NOMO-1 treated with dmso at 0.1 percent for 144 hours (cell line): ENCODE data around the gene ROR2.
"Not testable (repeated sequence)": the region's sequence is repeated elsewhere in the genome, so short reads cannot be mapped to it uniquely, and the experiment has no call there.

ENCODE experiments used
- DNase-seq: peaks from one replicate; lab custom pipeline; 2025; ENCODE audit not compliant: unreplicated experiment; lab: John Stamatoyannopoulos, UW

Gene ROR2

GRCh38 chr9:91541734-91542133, 408.3 kb downstream of the ROR2 start:
- no peak for DNase-seq

GRCh38 chr9:91540506-91540905, 409.5 kb downstream of the ROR2 start:
- DNase-seq, result not testable (repeated sequence)

- no peak for DNase-seq
These were observed 413.8 kb downstream of the ROR2 start for GRCh38 chr9:91536211-91536691.

- DNase-seq, result no peak
These were observed 415.7 kb downstream of the ROR2 start for GRCh38 chr9:91534374-91534773.

- DNase-seq, result no peak
These were observed 416.6 kb downstream of the ROR2 start for GRCh38 chr9:91533382-91533781.

GRCh38 chr9:91532325-91532724, 417.7 kb downstream of the ROR2 start:
- no peak for DNase-seq

- no peak for DNase-seq
These were observed 419.2 kb downstream of the ROR2 start for GRCh38 chr9:91530829-91531228.

- no peak for DNase-seq
These were observed 427.5 kb downstream of the ROR2 start for GRCh38 chr9:91522481-91522880.

GRCh38 chr9:91519520-91520277, 430.3 kb downstream of the ROR2 start:
- DNase-seq, result no peak

- DNase-seq, result no peak
These were observed 431.6 kb downstream of the ROR2 start for GRCh38 chr9:91518462-91518861.

GRCh38 chr9:91517801-91518200, 432.2 kb downstream of the ROR2 start:
- DNase-seq, result no peak

- not testable (repeated sequence) for DNase-seq
These were observed 432.7 kb downstream of the ROR2 start for GRCh38 chr9:91517332-91517731.

- no peak for DNase-seq
These were observed 433.3 kb downstream of the ROR2 start for GRCh38 chr9:91516777-91517176.

- DNase-seq, result no peak
These were observed 433.9 kb downstream of the ROR2 start for GRCh38 chr9:91516081-91516480.

- no peak for DNase-seq
These were observed 434.8 kb downstream of the ROR2 start for GRCh38 chr9:91515074-91515687.
